Stimulated activated CD4-positive, alpha-beta T cell treated with anti-CD3 and anti-CD28 coated beads, Interleukin-15, amount 100 ng/mL, for 48 hours (primary cell): ENCODE data around the gene JTB.

Experiments used
- DNase-seq, 2 donors: peaks; one replicate each; pipeline ENCODE4 v3.0.0-alpha.2; 2020; ENCODE audit warnings: low read depth in 2 of 2

The JTB gene

DNA sequence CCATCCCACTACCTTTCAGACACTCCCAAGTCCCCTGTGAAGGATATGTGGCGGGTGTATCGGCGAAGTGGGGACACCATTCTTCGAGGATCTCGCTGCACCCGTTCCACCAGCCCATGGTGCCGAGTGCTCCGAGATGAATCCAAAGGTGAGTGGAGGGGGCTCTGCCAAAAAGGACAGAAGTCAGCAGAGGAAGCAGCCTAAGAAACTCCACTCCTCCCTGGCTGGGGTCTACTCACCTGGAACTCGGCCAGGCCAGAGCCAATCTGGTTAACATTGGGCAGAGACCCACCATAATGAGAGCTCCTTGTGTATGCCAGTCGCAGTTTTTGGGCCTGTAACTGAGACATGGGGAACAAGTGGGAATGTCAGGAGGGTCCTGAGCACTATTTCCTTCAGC, 22.6 kb downstream of the JTB start:
- DNase-seq: no peak

DNA sequence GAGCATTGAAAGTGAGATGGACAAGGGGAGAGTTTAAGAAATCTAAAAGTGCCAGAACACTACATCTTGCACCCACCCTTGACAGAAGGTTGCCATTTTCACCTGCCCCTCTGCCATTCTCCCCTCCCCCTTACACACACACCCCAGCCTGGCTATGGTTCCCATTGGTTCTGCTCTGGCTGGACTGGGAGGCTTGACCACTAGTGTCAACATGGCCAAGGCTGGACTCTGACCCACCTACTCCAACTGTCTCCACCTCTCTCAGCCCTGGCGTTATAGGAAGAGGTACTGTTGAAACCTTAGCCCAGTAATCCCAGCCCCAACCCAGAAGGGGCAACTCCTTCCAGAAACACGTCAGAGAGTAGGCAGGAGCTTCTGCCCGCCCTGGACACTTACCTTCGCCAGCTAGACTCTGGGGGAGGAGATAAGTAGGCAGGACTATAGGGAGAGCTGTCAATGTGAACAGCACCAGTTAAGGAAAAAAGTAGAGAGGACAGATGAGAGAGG, 23.6 kb downstream of the JTB start:
- DNase-seq: no peak

DNA sequence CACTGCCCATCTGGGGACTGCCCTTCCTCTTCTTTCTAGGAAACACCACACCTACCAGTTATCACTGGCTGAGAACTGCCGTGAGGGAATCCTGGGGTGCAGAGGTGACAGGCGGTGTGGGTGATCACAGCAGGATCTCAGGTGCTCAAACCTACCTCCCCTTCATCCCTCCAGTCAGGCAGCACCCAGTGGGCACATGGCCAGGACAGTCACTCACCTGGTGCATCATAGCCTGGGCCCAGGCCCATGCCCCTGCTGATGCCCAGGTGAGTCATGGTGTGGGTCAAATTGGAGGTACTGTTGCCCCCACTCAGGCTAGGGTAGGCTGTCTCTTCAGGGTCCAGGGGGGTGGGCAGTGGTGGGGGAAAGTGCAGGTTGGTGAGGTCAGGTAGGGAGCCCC, 25.7 kb downstream of the JTB start:
- DNase-seq: no peak

DNA sequence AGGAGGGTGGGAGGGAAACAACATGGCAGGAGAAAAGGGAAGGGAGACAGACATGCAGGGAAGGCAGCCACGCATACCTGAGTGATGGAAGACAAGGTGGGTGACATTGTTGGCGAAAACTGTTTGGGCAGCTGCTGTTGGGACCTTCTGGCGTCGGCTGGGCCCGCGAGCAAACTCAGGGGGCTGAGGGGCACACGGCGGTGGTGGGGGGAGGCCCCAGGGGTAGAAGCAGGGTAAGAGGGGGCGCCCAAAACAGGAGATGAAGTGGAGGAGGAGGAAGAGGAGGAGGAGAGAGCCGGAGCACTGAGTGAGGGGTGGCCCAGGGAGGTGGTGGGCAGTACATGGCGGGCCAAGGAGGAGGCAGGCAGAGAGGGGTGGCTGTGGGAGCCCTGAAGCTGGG, 26.3 kb downstream of the JTB start:
- DNase-seq: no peak

DNA sequence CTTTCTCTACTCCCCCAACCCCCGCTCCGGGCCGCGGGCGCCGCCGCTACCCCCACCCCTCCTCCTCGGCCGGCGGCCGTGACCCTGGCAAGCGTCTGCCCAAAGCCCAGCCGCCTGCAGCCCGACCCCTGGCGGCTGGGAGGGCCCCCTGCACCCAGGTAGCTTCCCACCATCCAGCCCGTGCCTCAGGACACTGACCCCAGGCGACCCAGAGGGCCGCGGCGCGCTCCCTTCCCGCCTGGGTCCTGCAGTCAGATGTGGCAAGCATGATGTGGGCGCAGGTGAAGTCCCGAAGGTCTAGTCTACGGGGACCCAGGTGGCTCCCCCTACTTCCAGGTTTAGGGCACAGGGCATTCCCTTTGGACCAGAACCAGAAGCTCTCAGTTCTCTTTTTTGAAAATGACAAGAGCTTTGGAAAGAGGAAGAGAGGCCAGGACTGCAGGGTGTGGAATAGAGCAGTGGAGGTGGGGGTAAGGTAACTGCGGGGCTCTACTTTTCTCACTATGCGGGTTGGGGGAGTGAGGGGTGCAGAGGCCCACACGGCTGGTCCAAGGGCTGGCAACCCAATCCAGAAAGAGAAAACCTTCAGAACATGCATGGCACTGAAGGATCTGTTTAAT, 30.7 kb downstream of the JTB start, which contains the start of gene DENND4B:
DENND4B (minus strand) TSS at position 97 of the 620 bp plus-strand sequence. CDS start 2,344 bp downstream, outside the sequence.
- peak; percentile 58 to 70 for DNase-seq

DNA sequence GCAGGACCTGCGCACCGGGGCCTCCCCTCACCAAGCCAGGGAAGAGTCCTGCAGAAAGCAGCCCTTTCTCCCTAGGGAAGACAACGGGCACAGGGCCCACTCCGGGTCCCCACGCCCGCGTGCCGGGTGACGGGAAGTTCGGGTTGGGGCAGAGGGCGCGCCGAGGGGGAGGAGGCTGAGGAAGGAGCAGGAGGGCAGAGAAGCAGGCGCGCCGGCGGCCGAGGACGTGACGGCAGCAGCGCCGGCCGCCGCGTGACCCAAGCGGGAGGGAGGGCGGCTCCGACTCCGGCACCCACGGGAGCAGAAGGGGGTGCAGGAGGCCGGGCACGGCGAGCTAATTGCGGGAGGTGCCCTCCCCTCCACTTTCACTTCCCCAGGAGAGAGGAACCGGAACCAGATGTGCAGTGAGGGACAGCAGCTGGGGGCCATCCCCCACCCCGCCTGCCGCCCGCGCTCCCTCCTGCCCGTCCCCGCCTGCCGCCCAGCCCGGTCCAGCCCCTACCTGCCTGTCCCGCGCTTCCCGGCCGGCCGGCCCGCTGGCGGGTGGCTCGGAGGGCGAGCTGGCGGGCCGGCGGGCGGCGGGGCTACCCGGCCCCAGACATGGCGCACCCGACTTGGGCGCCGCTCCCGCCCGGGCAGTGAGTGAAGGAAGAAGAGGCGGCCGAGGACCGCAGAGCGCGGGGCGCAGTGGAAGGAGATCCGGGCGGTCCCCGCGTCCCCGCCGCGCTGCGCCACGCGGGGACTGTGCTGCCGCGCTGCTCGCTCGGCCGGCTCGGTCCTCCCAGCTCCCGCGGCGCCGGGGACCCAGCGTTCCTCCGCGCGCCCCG, 31.5 kb downstream of the JTB start:
- peak; percentile 54 to 61 for DNase-seq

DNA sequence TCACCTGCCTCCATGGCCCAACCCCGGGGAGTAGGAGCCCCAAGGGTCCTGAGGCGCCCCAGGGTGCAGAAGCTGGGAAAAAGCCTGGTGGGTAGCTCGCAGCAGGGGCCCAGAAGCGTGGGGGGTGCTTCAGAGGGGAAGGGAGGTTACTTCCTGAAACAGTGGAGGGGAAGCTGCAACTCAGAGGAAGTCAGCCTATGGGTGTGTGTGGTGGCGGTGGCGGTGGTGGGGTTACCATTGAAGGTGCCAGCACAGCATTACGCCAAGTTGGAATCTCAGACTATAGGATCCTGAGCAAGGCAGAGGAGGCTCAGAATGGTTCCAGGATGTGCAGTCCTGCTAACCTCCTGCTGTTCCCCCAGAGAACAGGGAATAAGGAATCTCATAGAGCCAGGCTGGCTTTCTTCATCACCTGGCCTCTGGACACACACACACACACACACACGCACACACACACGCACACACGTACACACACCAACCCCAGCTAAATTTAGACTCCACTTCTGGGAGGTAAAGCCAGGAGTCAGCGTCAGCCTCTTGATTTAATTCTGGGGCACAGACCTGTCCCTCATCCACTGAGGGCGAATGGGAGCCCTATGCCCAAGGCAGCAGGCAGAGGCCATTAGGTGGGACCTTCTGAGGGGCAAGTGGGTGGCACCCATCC, 32.2 kb downstream of the JTB start:
- peak; percentile 51 to 57 for DNase-seq

DNA sequence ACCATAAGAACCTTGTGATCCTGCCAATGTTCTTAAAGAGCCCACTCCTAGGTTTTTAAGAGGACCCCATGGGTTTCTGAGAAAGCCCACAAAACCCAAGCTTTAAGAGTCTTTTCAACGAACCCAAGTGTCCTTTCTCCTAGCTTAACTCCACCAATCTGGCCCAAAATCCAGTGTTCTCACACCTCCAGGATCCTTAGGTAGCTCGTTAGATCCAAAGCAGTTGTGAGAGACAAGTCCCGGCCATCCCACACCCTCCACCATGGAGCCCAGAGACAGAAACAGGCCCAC, 32.7 kb downstream of the JTB start:
- no peak for DNase-seq

DNA sequence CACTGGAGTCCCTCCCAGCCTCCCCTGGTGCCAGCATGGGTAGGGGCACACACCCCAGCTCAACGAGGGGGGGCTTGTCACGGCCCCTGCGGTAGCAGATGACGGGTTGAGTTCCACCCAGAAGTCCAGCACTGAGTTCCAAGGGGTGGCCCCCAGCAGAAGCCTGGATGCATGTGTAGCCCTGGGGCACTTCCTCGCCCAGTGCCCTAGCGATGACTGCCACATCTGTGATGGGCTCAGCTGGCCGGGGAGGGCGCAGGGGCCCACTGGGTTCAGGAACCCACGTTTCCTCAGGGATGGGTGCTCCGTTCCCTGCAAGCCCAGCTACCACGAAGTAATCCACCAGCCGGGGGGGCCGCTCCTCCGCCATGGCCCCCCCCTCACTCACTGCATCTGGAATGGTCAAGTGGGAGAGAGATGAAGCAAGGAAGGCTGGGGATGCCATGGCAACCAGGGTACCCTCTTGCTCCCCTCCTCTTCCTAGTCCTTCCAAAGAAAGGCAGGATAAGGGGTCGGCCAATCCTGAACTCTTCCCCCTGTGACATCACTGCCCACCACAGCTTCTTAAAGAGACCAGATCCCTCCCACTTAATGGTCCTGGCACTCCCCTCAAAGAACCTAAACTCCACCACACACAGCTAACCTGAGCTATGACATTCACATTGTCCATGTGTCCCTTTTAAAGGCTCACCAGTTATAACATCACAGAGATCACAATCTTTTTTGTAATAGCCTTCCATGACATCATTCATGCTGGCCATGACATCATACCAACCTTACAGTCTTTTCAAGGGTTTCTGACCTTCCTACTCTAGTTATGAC, 33.3 kb downstream of the JTB start:
- DNase-seq: no peak

DNA sequence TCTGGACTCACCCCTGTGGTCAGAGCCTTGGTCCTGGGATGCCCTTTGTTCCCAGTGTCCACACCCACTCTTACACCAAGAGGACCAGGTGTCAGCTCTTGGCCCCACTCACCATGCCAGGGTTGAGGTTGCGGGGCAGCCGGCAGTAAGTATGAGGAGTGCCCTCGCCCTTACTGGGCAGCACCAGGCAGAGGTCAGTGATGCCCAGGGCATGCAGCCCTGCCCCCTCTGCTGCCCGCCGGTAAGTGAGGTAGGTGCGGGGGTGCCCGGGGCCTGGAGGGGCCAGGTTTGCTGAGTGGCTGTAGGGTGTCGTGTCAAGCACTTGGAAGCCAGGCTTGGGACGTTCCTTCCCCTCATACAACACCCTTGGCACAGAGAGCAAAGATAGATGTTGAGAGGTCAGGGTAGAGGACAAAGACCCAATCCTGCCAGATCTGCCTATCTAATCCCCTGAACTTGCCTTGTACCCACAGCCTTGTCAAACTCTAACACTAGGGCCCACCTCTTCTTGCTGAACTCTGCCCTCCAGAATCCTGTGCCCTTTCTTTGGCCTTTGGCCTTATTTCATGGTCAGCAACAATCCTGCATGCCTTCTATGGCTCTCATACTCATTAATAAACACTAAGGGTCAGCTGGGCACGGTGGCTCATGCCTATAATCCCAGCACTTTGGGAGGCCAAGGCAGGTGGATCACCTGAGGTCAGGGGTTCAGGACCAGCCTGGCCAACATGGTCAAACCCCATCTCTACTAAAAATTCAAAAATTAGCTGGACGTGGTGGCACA, 34.5 kb downstream of the JTB start:
- no peak for DNase-seq

DNA sequence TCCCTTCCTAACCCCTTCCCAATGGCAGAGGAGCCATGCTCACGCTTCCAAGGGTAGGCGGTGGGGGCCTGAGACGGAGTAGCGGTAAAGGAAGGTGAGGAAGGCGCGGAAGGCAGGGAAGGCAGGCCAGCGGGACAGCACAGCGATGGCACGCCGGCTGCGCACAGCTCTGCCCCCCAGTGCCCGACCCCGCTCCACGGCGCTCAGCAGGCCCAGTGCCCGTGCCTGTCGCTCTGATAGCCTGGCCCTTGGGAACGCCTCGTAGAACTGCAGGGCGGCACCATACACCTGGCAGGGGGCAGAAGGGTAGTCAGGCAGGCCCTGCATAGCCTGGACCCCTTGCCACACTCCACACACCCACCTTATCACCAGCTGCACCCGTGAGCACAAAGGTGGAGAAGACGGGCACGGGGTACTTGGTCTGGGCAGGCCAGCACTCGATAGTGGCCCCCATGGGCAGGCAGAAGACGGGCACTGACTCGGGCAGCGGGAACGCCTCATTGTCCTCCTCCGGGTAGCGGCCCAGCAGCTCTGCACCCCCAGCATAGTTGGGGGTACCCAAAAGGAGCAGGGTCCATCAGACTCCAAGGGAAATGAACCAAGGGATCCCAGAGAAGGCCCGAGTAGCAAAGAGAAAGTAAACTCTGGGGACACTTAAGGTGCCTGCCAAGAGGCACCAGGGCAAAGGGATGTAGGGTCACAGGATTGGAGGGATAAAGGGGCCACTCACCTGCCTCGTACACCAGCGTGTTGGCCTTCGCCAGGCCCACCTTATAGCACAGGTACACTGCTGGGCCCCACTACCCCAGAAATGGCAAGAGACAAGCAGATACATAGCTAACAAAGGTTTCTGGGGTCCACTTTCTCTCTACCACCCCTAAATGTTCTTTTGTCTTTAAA, 35.4 kb downstream of the JTB start:
- no peak for DNase-seq

DNA sequence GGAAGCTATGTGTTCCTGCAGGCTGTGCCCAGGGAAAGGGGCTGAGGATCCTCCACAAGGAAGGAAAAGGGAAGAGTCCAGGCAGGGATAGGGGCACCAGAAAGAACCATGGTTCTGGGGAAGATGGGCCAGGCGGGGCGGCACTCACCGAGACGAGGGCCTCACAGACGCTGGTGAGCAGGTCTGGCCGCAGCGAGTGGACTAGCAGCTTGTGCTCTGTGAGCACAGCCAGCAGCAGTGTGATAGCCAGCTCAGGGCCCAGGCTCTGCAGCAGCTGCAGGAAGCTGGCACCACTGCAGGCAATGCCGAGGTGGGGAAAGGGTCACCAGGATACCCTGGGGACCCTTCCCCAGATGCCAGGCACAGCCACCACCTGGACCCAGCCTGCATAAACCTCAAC, 36.7 kb downstream of the JTB start:
- no peak for DNase-seq

DNA sequence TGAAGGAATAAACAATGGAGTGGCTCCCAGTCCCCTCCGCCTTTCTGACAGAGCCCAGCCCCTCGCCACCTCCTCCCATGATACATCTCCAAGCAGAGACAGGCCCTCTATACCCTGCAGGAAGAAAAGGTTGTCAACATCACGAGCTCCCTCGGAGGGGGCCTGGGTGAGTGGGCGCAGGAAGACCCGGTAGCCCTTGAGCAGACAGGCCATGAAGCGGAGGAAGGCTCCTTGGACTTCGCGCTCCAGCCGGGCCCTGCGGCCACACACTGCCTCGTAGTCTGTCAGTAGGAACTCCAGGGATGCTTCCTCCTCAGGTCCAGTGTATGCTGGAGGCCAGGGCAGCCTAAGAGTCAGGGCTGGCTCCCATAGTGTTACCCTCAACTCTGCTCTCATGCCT, 38.0 kb downstream of the JTB start:
- DNase-seq: no peak

DNA sequence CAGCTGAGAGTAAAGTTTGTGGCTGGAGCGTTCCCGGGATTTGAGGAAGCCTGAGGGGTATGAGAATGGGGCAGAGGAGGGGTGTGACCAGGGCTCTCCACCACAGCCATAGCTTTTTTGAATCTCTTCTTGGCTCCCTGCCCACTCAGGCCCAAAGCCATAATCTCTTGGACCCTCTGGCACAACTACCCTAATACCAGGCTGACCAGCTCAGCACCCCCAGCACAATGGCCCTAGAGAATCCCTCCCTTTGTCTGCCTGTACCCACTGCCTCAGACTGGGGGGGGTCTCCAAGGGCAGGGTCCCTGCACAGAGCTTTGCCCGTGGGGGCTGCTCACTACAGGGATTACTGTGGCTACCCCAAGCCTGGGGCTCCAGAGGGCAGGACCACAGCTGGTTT, 38.5 kb downstream of the JTB start:
- no peak for DNase-seq

DNA sequence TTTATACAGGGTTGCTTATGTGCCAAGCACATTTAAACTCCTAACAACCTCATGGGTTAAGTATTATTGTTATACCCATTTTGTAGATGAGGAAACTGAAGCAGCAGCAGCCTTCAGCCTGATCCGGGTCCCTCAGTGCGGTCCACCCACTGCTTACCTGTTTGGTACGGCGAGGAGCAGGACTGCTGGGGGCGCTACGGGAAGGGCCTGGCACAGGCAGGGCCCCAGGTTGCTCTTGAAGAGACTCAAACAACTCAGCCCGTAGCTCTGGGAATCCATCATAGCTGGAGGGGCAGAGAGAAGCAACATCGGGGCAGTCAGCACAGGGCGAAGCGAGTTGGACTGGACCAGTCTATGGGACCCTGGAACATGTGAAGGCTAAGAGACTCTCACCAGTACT, 40.1 kb downstream of the JTB start:
- DNase-seq: no peak

DNA sequence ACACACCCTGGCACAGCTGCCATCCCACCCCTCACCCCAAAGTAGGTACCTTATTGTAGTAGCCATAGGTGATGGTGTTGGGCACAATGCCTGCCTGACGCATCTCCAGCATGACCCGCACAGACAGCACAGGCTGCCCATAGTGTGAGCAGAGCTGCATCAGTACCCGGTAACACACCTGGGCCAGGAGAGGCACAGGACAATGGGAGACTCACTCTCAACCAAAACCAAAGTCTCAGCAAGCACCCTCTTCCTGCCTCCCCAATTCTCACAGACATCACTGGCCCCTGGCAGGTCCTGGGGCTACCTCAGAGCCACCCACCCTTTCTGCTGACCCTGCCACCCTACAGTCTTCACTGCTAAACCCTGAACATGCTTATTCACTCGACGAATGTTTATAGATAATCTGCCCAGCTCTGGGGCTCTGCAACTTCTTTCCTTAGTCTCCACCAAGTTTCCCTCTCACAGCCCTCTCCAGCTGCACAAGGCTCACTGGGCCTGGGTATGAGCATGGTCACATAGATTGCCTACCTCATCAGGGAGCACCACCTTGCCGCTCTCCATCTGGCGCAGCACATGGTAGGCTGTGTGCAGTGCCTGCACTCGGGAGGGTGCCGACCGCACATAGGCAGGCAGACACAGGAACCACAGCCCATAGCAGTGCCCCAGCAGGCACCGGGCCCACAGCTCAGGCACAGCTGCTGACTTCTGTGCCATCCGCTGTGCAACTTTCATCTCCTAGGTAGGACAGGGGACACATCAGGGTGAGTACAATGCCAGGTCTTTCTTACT, 41.3 kb downstream of the JTB start:
- DNase-seq: no peak

DNA sequence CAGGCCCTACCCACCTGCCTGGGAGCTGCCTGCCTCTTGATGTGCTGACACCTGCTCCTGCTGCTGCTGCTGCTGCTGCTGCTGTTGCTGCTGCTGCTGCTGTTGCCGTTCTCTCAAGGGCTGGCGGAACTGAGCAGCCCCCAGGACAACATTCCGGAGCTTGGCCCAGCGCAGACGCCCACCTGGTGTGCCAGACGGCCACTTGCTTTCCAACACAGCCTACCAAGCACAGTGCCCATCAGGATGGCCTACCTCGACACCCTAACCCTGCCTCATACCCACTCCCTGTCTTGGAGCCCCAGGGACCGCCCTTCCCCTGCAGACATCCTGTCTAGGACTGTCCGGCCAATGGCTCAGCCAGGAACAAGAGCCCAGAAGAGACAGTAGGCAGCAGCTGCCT, 42.7 kb downstream of the JTB start:
- DNase-seq: no peak

DNA sequence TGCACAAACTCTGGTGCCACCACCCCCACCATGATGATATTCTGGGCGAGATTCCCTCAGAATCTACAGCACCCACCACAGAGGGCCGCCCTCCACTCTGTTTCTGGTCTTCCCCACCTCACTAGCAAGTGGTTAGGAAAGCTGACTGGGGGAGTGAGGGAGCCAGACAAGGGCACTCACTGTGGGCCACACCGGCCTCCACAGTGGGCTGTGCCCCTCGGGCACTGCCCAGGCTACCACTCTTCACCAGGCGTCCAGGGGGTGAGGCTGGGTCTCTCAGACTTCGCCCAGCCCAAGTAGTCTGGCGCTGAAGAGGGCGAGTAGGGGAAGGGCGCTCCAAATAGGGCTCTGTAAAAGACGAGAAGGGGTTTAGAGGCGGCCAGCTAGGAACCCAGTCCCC, 43.5 kb downstream of the JTB start:
- no peak for DNase-seq

DNA sequence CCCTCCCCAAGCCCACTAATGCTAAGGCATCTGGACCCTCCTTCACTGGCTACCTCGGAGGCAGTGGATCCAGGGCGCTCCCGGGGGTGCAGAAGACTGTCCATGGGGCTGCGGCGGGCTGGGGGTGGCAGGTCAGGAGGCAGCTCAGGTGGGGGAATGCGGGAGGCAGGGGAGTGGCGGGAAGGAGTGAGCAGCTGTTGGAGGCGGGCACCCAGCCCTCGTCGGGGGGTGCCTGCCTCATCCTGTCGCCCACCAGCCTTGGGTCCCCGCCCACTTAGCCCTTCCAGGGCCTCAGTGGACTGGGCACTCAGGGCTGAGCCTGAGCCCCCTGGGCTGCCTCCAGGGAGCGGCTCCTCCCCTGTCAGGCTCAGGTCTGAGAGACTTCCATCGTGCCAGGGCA, 44.0 kb downstream of the JTB start:
- DNase-seq: no peak
